Activated CD4-positive, alpha-beta memory T cell treated with anti-CD3 and anti-CD28 coated beads, Interleukin-2, amount 10 ng/mL, durations not matched to agents 7 days and 5 days (primary cell): ENCODE results near the gene ZYG11B. TPM values are rescaled to one million over a fixed set of nuclear protein-coding genes. Genes with fewer than 3 reads are reported as not detected.
"Not testable (repeated sequence)": the region's sequence is repeated elsewhere in the genome, so short reads cannot be mapped to it uniquely, and the experiment has no call there.

Source experiments
- CTCF ChIA-PET: fragments of 350-600 bp; sonication (Branson Sonifier 250); formaldehyde crosslinking; loops from one replicate; lab custom pipeline; 2021; ENCODE audit warnings: antibody characterized with exemption, inconsistent platforms; lab: Charles Lee
- POLR2A ChIA-PET: fragments of 350-600 bp; sonication (Branson Sonifier 250); formaldehyde crosslinking; loops from one replicate; lab custom pipeline; 2021; ENCODE audit warnings: antibody characterized with exemption; lab: Charles Lee
- DNase-seq: peaks from one replicate; pipeline ENCODE4 v3.0.0-alpha.2; 2020
- H3K27ac Mint-ChIP-seq: one replicate; pipeline ENCODE4 v1.8.0; 2021; ENCODE audit warnings: mild to moderate bottlenecking, mixed read lengths
- H3K27me3 Mint-ChIP-seq: one replicate; pipeline ENCODE4 v1.8.0; 2021; ENCODE audit warnings: mixed read lengths
- H3K36me3 Mint-ChIP-seq: one replicate; pipeline ENCODE4 v1.8.0; 2021; ENCODE audit warnings: low read depth, mixed read lengths
- H3K4me1 Mint-ChIP-seq: one replicate; pipeline ENCODE4 v1.8.0; 2021; ENCODE audit warnings: mixed read lengths
- H3K4me3 Mint-ChIP-seq: one replicate; pipeline ENCODE4 v1.8.0; 2021; ENCODE audit warnings: mild to moderate bottlenecking, mixed read lengths
- H3K9me3 Mint-ChIP-seq: one replicate; pipeline ENCODE4 v1.8.0; 2021; ENCODE audit warnings: mixed read lengths
- total RNA-seq, 2 experiments: library from RNA; stranded (reverse); gene quantifications; one replicate each; pipeline ENCODE4 v1.2.3, GENCODE V29; 2021

ZYG11B gene
- total RNA-seq, 2 experiments from 2014 or later = 12.7 to 12.8 TPM

- Mint-ChIP-seq H3K9me3 (no peaks in the 10 kb centered on the region), H3K36me3 (no peaks in the 10 kb centered on the region), H3K4me3 (no peak overlapping the region), H3K4me1 (no peaks in the 10 kb centered on the region), H3K27ac (no peak overlapping the region), H3K27me3 (no peaks in the 10 kb centered on the region)
- ChIA-PET CTCF (interaction anchor here (1.2 to 2.2 kb wide), 6 partner anchors 10 to 47 kb away, joined by 3 to 12 read pairs (median 4); no protein-coding TSS in a partner anchor), POLR2A (no interaction called here)
- DNase-seq = no peak
These were observed 21.9 kb downstream of the ZYG11B start for GRCh38 chr1:52748119-52748518.

- POLR2A ChIA-PET, H3K4me1 Mint-ChIP-seq, H3K9me3 Mint-ChIP-seq, H3K27me3 Mint-ChIP-seq, H3K36me3 Mint-ChIP-seq, H3K27ac Mint-ChIP-seq, DNase-seq, H3K4me3 Mint-ChIP-seq: not testable (repeated sequence)
- CTCF ChIA-PET = interaction anchor here (0.6 to 1.7 kb wide), 6 partner anchors 9 to 120 kb away, joined by 3 to 5 read pairs (median 3); partner anchors contain the start of gene COA7
These were observed 23.2 kb downstream of the ZYG11B start for GRCh38 chr1:52749496-52749895.

GRCh38 chr1:52750139-52750538 is 23.9 kb downstream of the ZYG11B start:
- CTCF ChIA-PET, H3K4me1 Mint-ChIP-seq, H3K4me3 Mint-ChIP-seq, DNase-seq, POLR2A ChIA-PET, H3K36me3 Mint-ChIP-seq, H3K9me3 Mint-ChIP-seq, H3K27ac Mint-ChIP-seq, H3K27me3 Mint-ChIP-seq: not testable (repeated sequence)

- POLR2A ChIA-PET = no interaction called here
- no peak overlapping the region for H3K27ac Mint-ChIP-seq
These were observed 25.6 kb downstream of the ZYG11B start for GRCh38 chr1:52751589-52752483.

GRCh38 chr1:52752484-52752826 is 26.2 kb downstream of the ZYG11B start:
- Mint-ChIP-seq H3K9me3 (no peaks in the 10 kb centered on the region), H3K36me3 (peaks cover 3% of the 10 kb centered on the region), H3K27me3 (no peaks in the 10 kb centered on the region), H3K4me3 (no peak overlapping the region), H3K4me1 (no peaks in the 10 kb centered on the region), H3K27ac (no peak overlapping the region)
- no peak for DNase-seq
- ChIA-PET POLR2A (no interaction called here), CTCF (no interaction called here)

More at GRCh38 chr1:52751589-52752483, 25.6 kb downstream of the ZYG11B start:
- peaks cover 3% of the 10 kb centered on the region for H3K36me3 Mint-ChIP-seq
- no peaks in the 10 kb centered on the region for H3K9me3 Mint-ChIP-seq
- DNase-seq = no peak
- no peak overlapping the region for H3K4me3 Mint-ChIP-seq
- H3K4me1 Mint-ChIP-seq = no peaks in the 10 kb centered on the region
- CTCF ChIA-PET = no interaction called here
- H3K27me3 Mint-ChIP-seq = no peaks in the 10 kb centered on the region

- H3K36me3 Mint-ChIP-seq = peaks cover 3% of the 10 kb centered on the region
- no peaks in the 10 kb centered on the region for H3K4me1 Mint-ChIP-seq
- CTCF ChIA-PET = interaction anchor here (0.7 kb wide), 1 partner anchor 89 kb away, joined by 3 read pairs; no protein-coding TSS in a partner anchor
- no peak for DNase-seq
- H3K27ac Mint-ChIP-seq = no peak overlapping the region
- no peak overlapping the region for H3K4me3 Mint-ChIP-seq
- POLR2A ChIA-PET = no interaction called here
- no peaks in the 10 kb centered on the region for H3K9me3 Mint-ChIP-seq
- no peaks in the 10 kb centered on the region for H3K27me3 Mint-ChIP-seq
These were observed 26.9 kb downstream of the ZYG11B start for GRCh38 chr1:52753169-52753568.

- DNase-seq = no peak
- Mint-ChIP-seq H3K9me3 (no peaks in the 10 kb centered on the region), H3K36me3 (peaks cover 3% of the 10 kb centered on the region), H3K4me3 (no peak overlapping the region), H3K27me3 (no peaks in the 10 kb centered on the region), H3K27ac (no peak overlapping the region), H3K4me1 (no peaks in the 10 kb centered on the region)
- ChIA-PET CTCF (no interaction called here), POLR2A (no interaction called here)
These were observed 29.8 kb downstream of the ZYG11B start for GRCh38 chr1:52756020-52756419.

- H3K36me3 Mint-ChIP-seq = peaks cover 3% of the 10 kb centered on the region
- H3K4me1 Mint-ChIP-seq = no peaks in the 10 kb centered on the region
- POLR2A ChIA-PET = no interaction called here
- CTCF ChIA-PET = no interaction called here
- no peaks in the 10 kb centered on the region for H3K27me3 Mint-ChIP-seq
- H3K9me3 Mint-ChIP-seq = no peaks in the 10 kb centered on the region
- H3K27ac Mint-ChIP-seq = no peak overlapping the region
- DNase-seq = no peak
- no peak overlapping the region for H3K4me3 Mint-ChIP-seq
These were observed 33.7 kb downstream of the ZYG11B start for GRCh38 chr1:52759908-52760307.

GRCh38 chr1:52767596-52768280 is 41.5 kb downstream of the ZYG11B start:
- POLR2A ChIA-PET = no interaction called here
- DNase-seq = no peak
- Mint-ChIP-seq H3K27ac (no peak overlapping the region), H3K4me1 (peaks cover 1% of the 10 kb centered on the region), H3K9me3 (no peaks in the 10 kb centered on the region), H3K36me3 (peaks cover 5% of the 10 kb centered on the region), H3K4me3 (no peak overlapping the region), H3K27me3 (no peaks in the 10 kb centered on the region)
- CTCF ChIA-PET = no interaction called here

GRCh38 chr1:52769346-52770033 is 43.2 kb downstream of the ZYG11B start:
- Mint-ChIP-seq H3K9me3 (no peaks in the 10 kb centered on the region), H3K27ac (no peak overlapping the region), H3K4me3 (no peak overlapping the region), H3K4me1 (peaks cover 1% of the 10 kb centered on the region), H3K27me3 (no peaks in the 10 kb centered on the region), H3K36me3 (peaks cover 8% of the 10 kb centered on the region)
- no peak for DNase-seq
- CTCF ChIA-PET = no interaction called here
- POLR2A ChIA-PET = no interaction called here

GRCh38 chr1:52771384-52771783 is 45.1 kb downstream of the ZYG11B start:
- POLR2A ChIA-PET = no interaction called here
- Mint-ChIP-seq H3K36me3 (peaks cover 14% of the 10 kb centered on the region), H3K9me3 (no peaks in the 10 kb centered on the region), H3K4me1 (peaks cover 1% of the 10 kb centered on the region), H3K4me3 (no peak overlapping the region), H3K27me3 (no peaks in the 10 kb centered on the region), H3K27ac (no peak overlapping the region)
- DNase-seq = no peak
- CTCF ChIA-PET = no interaction called here

- H3K27me3 Mint-ChIP-seq = no peaks in the 10 kb centered on the region
- H3K4me3 Mint-ChIP-seq = no peak overlapping the region
- H3K4me1 Mint-ChIP-seq = no peaks in the 10 kb centered on the region
- POLR2A ChIA-PET = no interaction called here
- CTCF ChIA-PET = no interaction called here
- H3K9me3 Mint-ChIP-seq = no peaks in the 10 kb centered on the region
- DNase-seq = no peak
- peaks cover 19% of the 10 kb centered on the region for H3K36me3 Mint-ChIP-seq
- H3K27ac Mint-ChIP-seq = no peak overlapping the region
These were observed 59.9 kb downstream of the ZYG11B start for GRCh38 chr1:52786148-52786547.

GRCh38 chr1:52790429-52790828 is 64.2 kb downstream of the ZYG11B start:
- H3K9me3 Mint-ChIP-seq, H3K27me3 Mint-ChIP-seq, H3K4me1 Mint-ChIP-seq, H3K27ac Mint-ChIP-seq, H3K4me3 Mint-ChIP-seq, DNase-seq, POLR2A ChIA-PET: not testable (repeated sequence)
- H3K36me3 Mint-ChIP-seq = peaks cover 12% of the 10 kb centered on the region
- CTCF ChIA-PET = interaction anchor here (0.6 to 1.1 kb wide), 2 partner anchors 10 to 53 kb away, joined by 3 read pairs; partner anchors contain the start of gene ZYG11A
